Measurements from ENCODE around the gene RNF141. TPM values are rescaled to one million over a fixed set of nuclear protein-coding genes. Genes with fewer than 3 reads are reported as not detected.
A peak's percentile ranks its signal among the peaks of the same experiment; 100 is the strongest.

RNF141 gene
- total RNA-seq, 1 donor from 2014 or later = 39.2 TPM

GRCh38 chr11:10518123-10518522 is 22.9 kb downstream of the RNF141 start:
- Histone ChIP-seq H3K27ac (replicated peaks) (no peak overlapping the region), H3K9me3 (replicated peaks) (no peaks in the 10 kb centered on the region), H3K4me3 (no peak overlapping the region), H3K36me3 (peaks cover 52% of the 10 kb centered on the region), H3K4me1 (peaks cover 8% of the 10 kb centered on the region), H3K27me3 (ENCODE audit: low read depth) (no peaks in the 10 kb centered on the region)
- no peak for TF ChIP-seq CTCF (IDR thresholded peaks at IDR 0.05; ENCODE audit: borderline replicate concordance)
- intact Hi-C loops (cut with micrococcal nuclease) = no loop called here
- DNase-seq = no peak

GRCh38 chr11:10515418-10515817 is 25.6 kb downstream of the RNF141 start:
- H3K27me3 ChIP-seq (ENCODE audit: low read depth) = no peaks in the 10 kb centered on the region
- no peaks in the 10 kb centered on the region for H3K9me3 ChIP-seq (replicated peaks)
- TF ChIP-seq CTCF (IDR thresholded peaks at IDR 0.05; ENCODE audit: borderline replicate concordance) = no peak
- peaks cover 27% of the 10 kb centered on the region for H3K36me3 ChIP-seq
- intact Hi-C loops (cut with micrococcal nuclease) = no loop called here
- H3K4me3 ChIP-seq = no peak overlapping the region
- peaks cover 8% of the 10 kb centered on the region for H3K4me1 ChIP-seq
- H3K27ac ChIP-seq (replicated peaks) = no peak overlapping the region
- no peak for DNase-seq

GRCh38 chr11:10514709-10515108 is 26.3 kb downstream of the RNF141 start:
- no peak for TF ChIP-seq CTCF (IDR thresholded peaks at IDR 0.05; ENCODE audit: borderline replicate concordance)
- Histone ChIP-seq H3K27me3 (ENCODE audit: low read depth) (no peaks in the 10 kb centered on the region), H3K36me3 (peaks cover 24% of the 10 kb centered on the region), H3K9me3 (replicated peaks) (no peaks in the 10 kb centered on the region), H3K27ac (replicated peaks) (no peak overlapping the region), H3K4me1 (peaks cover 8% of the 10 kb centered on the region), H3K4me3 (no peak overlapping the region)
- intact Hi-C loops (cut with micrococcal nuclease) = no loop called here
- DNase-seq = no peak

GRCh38 chr11:10514202-10514601 is 26.8 kb downstream of the RNF141 start:
- Histone ChIP-seq H3K4me1 (peaks cover 8% of the 10 kb centered on the region), H3K9me3 (replicated peaks) (no peaks in the 10 kb centered on the region), H3K27me3 (ENCODE audit: low read depth) (no peaks in the 10 kb centered on the region), H3K4me3 (no peak overlapping the region), H3K36me3 (peaks cover 19% of the 10 kb centered on the region), H3K27ac (replicated peaks) (no peak overlapping the region)
- DNase-seq = no peak
- TF ChIP-seq CTCF (IDR thresholded peaks at IDR 0.05; ENCODE audit: borderline replicate concordance) = peak; percentile 49
- intact Hi-C loops (cut with micrococcal nuclease) = no loop called here

- DNase-seq = no peak
- Histone ChIP-seq H3K9me3 (replicated peaks) (no peaks in the 10 kb centered on the region), H3K27me3 (ENCODE audit: low read depth) (no peaks in the 10 kb centered on the region), H3K36me3 (peaks cover 4% of the 10 kb centered on the region), H3K4me3 (no peak overlapping the region), H3K27ac (replicated peaks) (no peak overlapping the region), H3K4me1 (peaks cover 8% of the 10 kb centered on the region)
- intact Hi-C loops (cut with micrococcal nuclease) = no loop called here
- no peak for TF ChIP-seq CTCF (IDR thresholded peaks at IDR 0.05; ENCODE audit: borderline replicate concordance)
Measured at GRCh38 chr11:10511181-10511621, 29.8 kb downstream of the RNF141 start.

GRCh38 chr11:10506008-10506370 is 35.0 kb downstream of the RNF141 start:
- no peak overlapping the region for H3K27ac ChIP-seq (replicated peaks)
- no peaks in the 10 kb centered on the region for H3K9me3 ChIP-seq (replicated peaks)
- H3K27me3 ChIP-seq (ENCODE audit: low read depth) = no peaks in the 10 kb centered on the region
- H3K4me3 ChIP-seq = no peak overlapping the region
- H3K4me1 ChIP-seq = no peaks in the 10 kb centered on the region
- intact Hi-C loops (cut with micrococcal nuclease) = no loop called here
- TF ChIP-seq CTCF (IDR thresholded peaks at IDR 0.05; ENCODE audit: borderline replicate concordance) = no peak
- DNase-seq = no peak
- H3K36me3 ChIP-seq = peaks cover 4% of the 10 kb centered on the region
